DMS114 treated with DMSO at 0.1 percent for 48 hours (cell line): ENCODE data around the gene COX17.

Experiments
- DNase-seq: peaks from one replicate; lab custom pipeline; 2025; ENCODE audit not compliant: unreplicated experiment; lab: John Stamatoyannopoulos, UW

The COX17 gene

DNA sequence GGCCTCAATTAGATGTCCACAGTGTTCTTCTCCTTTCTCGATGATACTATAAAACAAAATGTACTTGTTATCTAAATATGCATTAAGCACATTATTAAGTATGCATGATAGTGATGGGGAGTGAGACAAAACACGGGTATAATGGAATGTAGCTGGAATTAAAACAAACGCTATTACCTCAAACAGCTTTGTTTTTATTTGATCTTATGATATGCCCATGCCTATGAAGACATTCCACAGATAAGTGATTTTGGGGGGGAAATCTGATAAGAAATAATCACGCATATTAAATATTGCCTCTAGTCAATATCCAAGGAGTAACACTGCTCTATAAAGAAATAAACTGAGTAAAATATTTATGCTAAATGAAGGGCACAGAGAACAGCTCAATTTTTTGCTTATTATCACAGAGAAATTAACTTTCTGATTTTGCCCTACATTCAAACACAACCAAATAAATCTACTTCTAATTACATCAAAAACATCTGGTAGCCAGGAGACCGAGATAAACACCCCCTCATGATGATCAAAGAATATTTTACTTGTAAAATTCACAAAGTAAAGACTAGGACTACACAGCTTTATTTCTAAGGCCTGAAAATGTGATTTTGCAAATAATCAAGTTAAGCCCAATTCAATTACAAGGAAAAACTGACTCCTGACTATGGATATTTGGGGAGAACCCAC is 1.9 kb downstream of the COX17 start:
- DNase-seq = no peak

- no peak for DNase-seq
Observed at GRCh38 chr3:119673875-119674274, 3.3 kb downstream of the COX17 start.

DNA sequence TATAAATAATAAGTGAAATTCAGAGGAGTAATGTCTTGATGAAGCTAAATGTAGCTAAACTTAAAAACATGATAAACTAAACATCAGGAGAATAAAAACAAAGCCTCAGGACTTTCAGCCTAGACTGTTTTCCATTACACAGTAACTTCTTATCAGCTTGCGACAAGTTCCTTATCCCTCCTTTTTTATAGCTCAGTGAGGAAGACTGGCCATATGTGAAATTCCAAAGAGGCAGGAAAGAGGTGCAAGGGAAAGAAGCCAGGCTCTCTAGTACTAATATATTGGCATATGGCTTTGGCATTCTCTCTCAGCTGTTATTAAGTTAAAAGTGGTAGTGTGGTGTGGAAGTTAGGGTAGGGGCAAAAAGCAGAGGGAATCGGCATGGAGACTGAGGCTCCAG is 4.4 kb downstream of the COX17 start:
- no peak for DNase-seq

DNA sequence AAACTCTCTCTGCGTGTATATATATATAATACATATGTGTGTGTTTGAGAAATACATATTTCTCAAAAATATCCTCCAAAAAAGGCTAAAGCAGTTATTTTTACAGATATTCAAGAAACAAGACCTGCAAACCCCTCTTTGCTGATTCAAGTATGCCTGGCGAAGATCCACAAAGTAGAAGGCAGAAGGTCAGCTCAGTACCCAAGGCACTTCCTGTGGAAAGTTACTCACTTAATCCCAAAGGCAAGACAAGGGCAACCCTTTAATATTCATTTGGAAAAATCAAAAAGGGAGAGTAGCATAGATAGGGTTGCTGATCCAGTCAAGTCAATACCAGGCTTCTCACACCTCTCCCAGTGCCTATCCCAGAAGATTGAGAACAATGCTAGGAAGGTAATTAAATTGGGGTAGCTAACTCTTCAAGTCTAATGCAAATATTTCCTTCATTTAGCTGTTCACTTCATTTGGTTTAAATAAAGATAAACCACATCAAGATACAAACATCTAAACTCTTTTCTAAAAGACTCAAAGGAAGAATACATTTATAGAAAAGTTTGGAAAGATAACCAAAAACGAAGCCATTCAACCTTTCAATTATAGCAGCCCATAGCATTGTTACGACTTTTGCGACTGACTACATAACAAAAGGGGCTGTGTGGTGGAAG is 7.2 kb downstream of the COX17 start:
- DNase-seq = no peak

DNA sequence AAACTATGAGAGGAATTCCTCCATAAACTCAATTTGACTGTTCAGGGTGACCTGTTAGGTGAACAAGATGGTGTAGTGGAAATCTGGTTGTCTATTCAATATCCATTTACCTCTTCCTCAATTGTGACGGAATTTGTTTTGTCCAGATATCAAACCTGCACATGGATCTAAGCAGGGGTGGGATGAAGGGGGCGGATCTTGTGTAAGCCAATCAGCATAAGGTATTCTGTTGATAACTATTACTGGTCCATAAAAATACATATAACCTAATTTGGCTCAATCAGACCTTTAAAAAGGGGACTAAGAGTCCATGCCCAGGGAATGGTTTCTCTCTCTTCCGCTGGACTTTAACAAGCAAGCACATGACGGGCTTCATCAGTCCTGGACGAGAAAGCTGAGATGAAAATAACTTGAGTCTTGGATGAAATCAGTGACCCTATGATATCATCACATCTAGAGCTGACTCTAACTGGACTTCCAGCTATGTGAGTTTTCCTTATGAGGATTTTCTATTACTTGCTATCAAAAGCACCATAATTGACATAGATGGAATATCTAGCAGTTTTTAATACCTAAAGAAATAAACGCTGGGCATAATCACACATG is 11.1 kb downstream of the COX17 start:
- DNase-seq = no peak

- DNase-seq = no peak
Observed at GRCh38 chr3:119664850-119665379, 12.3 kb downstream of the COX17 start.

GRCh38 chr3:119664370-119664769 is 12.8 kb downstream of the COX17 start:
- no peak for DNase-seq

- DNase-seq = no peak
Observed at GRCh38 chr3:119663885-119664284, 13.3 kb downstream of the COX17 start.

- DNase-seq = no peak
Observed at GRCh38 chr3:119662604-119663373, 14.4 kb downstream of the COX17 start.

GRCh38 chr3:119660474-119661440 is 16.4 kb downstream of the COX17 start, which contains the start of gene POPDC2:
TSS of gene POPDC2 (minus strand) at chr3:119660589. CDS start at chr3:119660423, 166 bp downstream.
- DNase-seq = no peak

DNA sequence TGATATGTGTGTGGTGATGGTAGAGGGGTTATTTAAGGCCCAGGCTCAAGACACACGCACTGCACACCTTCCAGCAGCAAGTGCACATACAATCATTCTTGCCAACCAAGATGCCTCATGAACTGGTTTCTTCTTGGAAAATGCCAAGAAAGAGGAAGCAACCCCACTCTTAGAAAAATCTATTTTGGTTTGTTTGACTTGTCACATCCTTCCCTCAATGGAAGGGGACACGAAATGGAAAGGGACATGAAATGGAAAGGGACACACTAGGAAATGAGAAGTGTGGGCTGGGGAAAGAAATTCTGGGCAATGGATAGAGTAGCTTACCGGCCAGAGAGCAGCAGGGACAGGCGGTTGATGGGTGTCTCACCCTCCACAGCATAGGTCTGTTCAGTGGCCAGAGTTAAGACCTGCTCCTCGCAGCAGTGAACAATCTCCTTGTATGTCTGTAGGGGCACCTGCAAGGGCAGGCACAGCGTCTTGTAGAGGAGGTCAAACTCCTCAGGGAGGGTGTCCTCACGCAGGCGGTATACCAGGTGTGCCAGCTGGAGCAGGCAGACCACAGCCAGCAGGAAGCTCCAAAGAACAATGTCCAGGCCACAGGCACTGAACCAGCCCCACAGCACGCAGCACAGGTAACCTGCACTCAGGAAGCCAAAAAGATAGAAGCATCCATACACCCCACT is 17.5 kb downstream of the COX17 start:
- no peak for DNase-seq

DNA sequence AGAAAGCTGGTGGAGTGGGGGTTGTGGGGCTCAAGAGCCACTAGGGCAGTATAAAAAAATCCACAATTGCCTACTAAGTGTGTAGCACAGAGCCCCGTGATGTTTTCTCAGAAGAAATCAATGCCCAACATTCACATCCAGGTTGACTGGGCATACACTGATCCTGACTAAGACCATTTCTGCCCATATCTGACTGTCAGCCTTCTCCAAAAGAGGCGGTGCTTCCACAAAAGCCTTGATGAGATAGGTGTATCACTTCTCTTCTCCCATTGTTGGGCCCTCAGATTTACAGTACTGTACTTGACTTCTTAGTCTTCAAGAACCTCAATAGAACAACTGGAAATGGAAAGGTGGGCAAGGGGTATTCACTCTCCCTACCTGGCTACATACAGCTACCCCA is 18.2 kb downstream of the COX17 start:
- DNase-seq = no peak

- DNase-seq = no peak
Observed at GRCh38 chr3:119657887-119658702, 19.1 kb downstream of the COX17 start.

DNA sequence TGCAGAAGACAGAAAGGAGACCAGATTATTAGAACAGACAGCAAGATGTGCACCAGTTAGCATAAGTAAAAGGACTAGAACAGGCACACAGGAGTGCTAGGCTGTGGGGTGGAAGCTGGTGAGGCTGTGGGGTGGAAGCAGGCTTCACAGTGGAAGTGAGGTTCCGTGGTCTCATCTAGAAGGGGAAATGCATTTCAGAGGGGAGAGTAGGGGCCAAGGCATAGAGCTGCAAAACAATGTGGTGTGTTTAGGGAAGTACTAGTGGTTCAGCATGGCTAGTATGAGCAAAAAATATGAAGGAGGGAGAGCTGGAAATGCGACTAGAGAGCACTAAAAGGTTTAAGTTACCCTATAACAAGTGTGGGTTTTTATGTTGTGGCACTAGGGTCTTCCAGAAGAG is 23.3 kb downstream of the COX17 start:
- DNase-seq = no peak

- DNase-seq = no peak
Observed at GRCh38 chr3:119652306-119653033, 24.7 kb downstream of the COX17 start.

DNA sequence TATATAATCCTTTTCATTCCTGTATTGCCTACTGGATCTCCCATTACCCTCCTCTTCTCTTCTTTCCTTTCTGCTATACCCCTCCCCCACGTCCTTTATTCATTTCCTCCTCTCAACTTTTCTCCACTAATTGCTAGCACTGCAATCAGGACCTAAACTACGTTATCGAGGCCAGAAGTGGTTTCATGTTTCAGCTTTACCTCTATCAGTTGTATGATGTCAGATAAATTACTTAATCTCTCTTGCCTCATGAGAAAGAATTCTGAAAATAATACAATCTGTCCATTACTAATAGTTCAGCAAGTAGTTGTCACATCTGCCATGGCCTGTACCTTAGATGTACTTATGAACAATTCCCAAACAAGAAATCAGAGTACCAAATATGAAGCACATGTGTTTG is 27.4 kb downstream of the COX17 start:
- DNase-seq = no peak

DNA sequence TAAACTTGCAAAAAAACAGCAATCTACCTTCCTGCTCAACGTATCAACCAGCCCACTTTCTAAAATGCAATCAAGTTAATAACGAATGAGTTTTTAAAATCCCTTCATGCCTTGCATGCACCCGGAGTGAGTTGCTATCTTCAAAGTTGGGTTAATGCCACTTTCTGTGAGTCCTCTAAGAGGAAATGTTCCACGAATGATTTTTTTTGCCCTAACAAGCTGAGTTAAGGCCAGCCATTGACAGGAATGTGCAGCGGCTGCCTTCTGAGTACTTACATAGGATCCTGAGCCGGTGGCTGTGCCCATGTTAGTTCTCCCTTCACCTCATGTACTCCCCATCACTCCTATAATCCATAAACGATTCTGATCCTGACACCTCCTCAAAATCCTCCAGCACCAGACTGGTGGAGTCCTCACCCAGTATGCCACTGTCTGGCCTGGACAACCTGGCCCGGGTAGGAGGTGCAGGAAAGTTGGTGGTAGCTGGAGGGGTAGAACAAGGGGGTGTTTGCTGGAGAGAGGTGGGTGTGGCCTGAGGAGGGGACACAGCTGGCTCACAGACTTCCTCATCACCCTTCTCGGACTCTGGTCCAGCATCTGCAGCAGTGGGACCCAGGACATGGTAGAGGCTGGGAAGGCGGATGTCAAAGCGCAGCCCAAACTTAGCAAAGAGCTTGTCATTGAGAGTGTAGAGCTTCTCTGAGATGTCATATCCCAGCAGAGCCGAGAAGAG is 29.2 kb downstream of the COX17 start:
- DNase-seq = no peak
